ENCODE measurements around the gene RXRA. TPM values are rescaled to one million over a fixed set of nuclear protein-coding genes. Genes with fewer than 3 reads are reported as not detected.
A peak's percentile ranks its signal among the peaks of the same experiment; 100 is the strongest.

The RXRA gene
- total and polyA plus RNA-seq, 2 of the 13 experiments (the other 11 are each of a cell fraction or from before 2014, with no cell fraction given): 18.9 to 29.2 TPM

DNA sequence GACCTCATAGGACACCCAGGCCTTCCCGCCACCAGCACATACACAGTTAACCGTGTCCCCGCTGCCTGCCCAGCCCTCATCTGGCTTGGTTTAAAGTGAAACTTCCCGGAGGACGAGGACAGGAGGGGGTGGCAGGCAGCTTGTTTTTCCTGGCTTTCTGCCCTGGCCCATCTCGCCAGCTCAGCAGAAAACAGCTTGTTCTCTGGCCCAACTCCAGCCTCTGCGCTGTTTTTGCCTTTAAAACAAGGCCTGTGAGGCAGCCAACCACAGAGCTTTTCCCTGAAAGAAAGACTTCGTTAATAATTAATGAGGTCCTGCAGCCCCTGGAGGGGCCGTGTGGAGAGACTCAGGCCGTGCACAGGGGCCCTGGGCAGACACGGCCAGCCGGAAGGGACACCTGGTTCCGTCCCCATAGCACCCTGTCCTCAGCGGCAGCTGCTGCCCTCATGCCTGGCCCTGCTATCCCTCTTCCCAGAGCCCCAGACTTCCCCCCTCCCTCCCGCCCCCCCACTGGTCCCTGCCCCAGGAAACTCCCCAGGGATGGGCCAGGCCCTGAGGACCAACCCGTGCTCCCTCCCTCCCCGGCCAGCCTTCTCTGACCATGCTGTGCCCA lies 108.7 kb downstream of the RXRA start (continued):
- TF ChIP-seq RARA (CRISPR knock-in tag; IDR thresholded peaks at IDR 0.05): 0 out of 2 replicates have a peak, but pooled peaks have one; percentile 23
- 0 out of 2 replicates have a peak, but pooled peaks have one; percentile 28 for TF ChIP-seq ZNF580 (CRISPR knock-in tag; IDR thresholded peaks at IDR 0.05; ENCODE audit: borderline replicate concordance, low read depth)
- TF ChIP-seq ZFYVE20 (CRISPR knock-in tag; IDR thresholded peaks at IDR 0.05; ENCODE audit: borderline replicate concordance, low read depth): no peak
- peak; percentile 19; the same call in 1 of the 2 replicates for TF ChIP-seq RAD21 (CRISPR knock-in tag; IDR thresholded peaks at IDR 0.05)
- no peak for TF ChIP-seq PRPF4 (IDR thresholded peaks at IDR 0.05; ENCODE audit: low read depth, low read length, poor library complexity, severe bottlenecking)
- no peak for TF ChIP-seq SMAD9 (CRISPR knock-in tag; IDR thresholded peaks at IDR 0.05)
- no peak for TF ChIP-seq HES4 (CRISPR knock-in tag; IDR thresholded peaks at IDR 0.05; ENCODE audit: borderline replicate concordance)
- TF ChIP-seq ZBTB38 (CRISPR knock-in tag; IDR thresholded peaks at IDR 0.05): peak; percentile 58; the same call in 1 of the 2 replicates
- TF ChIP-seq, protein P1, sequence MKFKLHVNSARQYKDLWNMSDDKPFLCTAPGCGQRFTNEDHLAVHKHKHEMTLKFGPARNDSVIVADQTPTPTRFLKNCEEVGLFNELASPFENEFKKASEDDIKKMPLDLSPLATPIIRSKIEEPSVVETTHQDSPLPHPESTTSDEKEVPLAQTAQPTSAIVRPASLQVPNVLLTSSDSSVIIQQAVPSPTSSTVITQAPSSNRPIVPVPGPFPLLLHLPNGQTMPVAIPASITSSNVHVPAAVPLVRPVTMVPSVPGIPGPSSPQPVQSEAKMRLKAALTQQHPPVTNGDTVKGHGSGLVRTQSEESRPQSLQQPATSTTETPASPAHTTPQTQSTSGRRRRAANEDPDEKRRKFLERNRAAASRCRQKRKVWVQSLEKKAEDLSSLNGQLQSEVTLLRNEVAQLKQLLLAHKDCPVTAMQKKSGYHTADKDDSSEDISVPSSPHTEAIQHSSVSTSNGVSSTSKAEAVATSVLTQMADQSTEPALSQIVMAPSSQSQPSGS (CRISPR knock-in tag; IDR thresholded peaks at IDR 0.05): no peak
- no peak for TF ChIP-seq ATF7 (IDR thresholded peaks at IDR 0.05)
- no peak for TF ChIP-seq ATF7 (CRISPR knock-in tag; IDR thresholded peaks at IDR 0.05)
- TF ChIP-seq FOSL1 (CRISPR knock-in tag; IDR thresholded peaks at IDR 0.05; ENCODE audit: borderline replicate concordance): no peak
- TF ChIP-seq ZNF891 (CRISPR knock-in tag; IDR thresholded peaks at IDR 0.05): no peak
- TF ChIP-seq, protein P2, sequence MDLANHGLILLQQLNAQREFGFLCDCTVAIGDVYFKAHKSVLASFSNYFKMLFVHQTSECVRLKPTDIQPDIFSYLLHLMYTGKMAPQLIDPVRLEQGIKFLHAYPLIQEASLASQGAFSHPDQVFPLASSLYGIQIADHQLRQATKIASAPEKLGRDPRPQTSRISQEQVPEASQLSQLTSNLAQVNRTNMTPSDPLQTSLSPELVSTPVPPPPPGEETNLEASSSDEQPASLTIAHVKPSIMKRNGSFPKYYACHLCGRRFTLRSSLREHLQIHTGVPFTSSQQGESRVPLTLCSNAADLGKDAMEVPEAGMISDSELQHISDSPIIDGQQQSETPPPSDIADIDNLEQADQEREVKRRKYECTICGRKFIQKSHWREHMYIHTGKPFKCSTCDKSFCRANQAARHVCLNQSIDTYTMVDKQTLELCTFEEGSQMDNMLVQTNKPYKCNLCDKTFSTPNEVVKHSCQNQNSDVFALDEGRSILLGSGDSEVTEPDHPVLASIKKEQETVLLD (CRISPR knock-in tag; IDR thresholded peaks at IDR 0.05; ENCODE audit: low read depth): no peak
- TF ChIP-seq CCDC6 (CRISPR knock-in tag; IDR thresholded peaks at IDR 0.05): no peak
- no peak for TF ChIP-seq ZKSCAN1 (IDR thresholded peaks at IDR 0.05; ENCODE audit: low read length)
- TF ChIP-seq ZNF30 (CRISPR knock-in tag; IDR thresholded peaks at IDR 0.05): no peak
- TF ChIP-seq FOXK1 (CRISPR knock-in tag; IDR thresholded peaks at IDR 0.05; ENCODE audit: borderline replicate concordance, low read depth): peak; percentile 41; the same call in 1 of the 2 replicates
- 0 out of 2 replicates have a peak, but pooled peaks have one; percentile 22 for TF ChIP-seq SKIL (CRISPR knock-in tag; IDR thresholded peaks at IDR 0.05; ENCODE audit: borderline replicate concordance)
- no peak for TF ChIP-seq CREBL2 (CRISPR knock-in tag; IDR thresholded peaks at IDR 0.05; ENCODE audit: borderline replicate concordance)
- TF ChIP-seq ZFP36L1 (CRISPR knock-in tag; IDR thresholded peaks at IDR 0.05): no peak; the same call in 1 of the 2 replicates
